Fibroblast of the aortic adventitia (primary cell): ENCODE data around the gene SDHAF1. TPM values are rescaled to one million over a fixed set of nuclear protein-coding genes. Genes with fewer than 3 reads are reported as not detected.

Source experiments
- small RNA-seq: library from RNA; depleted of rRNA; stranded (forward); fragments of <200 nt; gene quantifications from one replicate; pipeline ENCODE3, GENCODE V24; 2012
- total RNA-seq: library from RNA; depleted of rRNA; stranded (reverse); fragments of >200 nt; gene quantifications from 2 replicates; pipeline ENCODE4 v1.2.3, GENCODE V29; 2012; ENCODE audit warnings: low replicate concordance

The SDHAF1 gene
- total RNA-seq, 1 donor = 12.7 TPM

Small RNA genes within 50 kb of the gene (small RNA-seq; reads per million reads assigned to genes)
- gene AF038458.1 = not detected

Other genes with a start within 250 kb of the SDHAF1 start
- 5.8 and 7.1 TPM in 2 replicates for gene U2AF1L4, start 249.8 kb upstream of the SDHAF1 start, total RNA-seq
- 14.7 and 19.5 TPM in 2 replicates for gene PSENEN, start 249.5 kb upstream of the SDHAF1 start, total RNA-seq
- gene LIN37, start 246.6 kb upstream of the SDHAF1 start, total RNA-seq = 5.4 and 15.3 TPM in 2 replicates
- gene HSPB6, start 238.2 kb upstream of the SDHAF1 start, total RNA-seq = 297 and 713 TPM in 2 replicates
- gene PROSER3, start 237.0 kb upstream of the SDHAF1 start, total RNA-seq = 4.5 and 10.8 TPM in 2 replicates
- 5.3 and 7.4 TPM in 2 replicates for gene ARHGAP33, start 219.6 kb upstream of the SDHAF1 start, total RNA-seq
- not detected in 2 replicates for gene PRODH2, start 182.3 kb upstream of the SDHAF1 start, total RNA-seq
- not detected in 2 replicates for gene NPHS1, start 142.7 kb upstream of the SDHAF1 start, total RNA-seq
- gene KIRREL2, start 138.3 kb upstream of the SDHAF1 start, total RNA-seq = 0.25 TPM in 1 of 2 replicates, not detected in the other
- 4.1 and 8.6 TPM in 2 replicates for gene APLP1, start 126.6 kb upstream of the SDHAF1 start, total RNA-seq
- gene NFKBID, start 94.6 kb upstream of the SDHAF1 start, total RNA-seq = 2.5 and 3.7 TPM in 2 replicates
- gene HCST, start 92.7 kb upstream of the SDHAF1 start, total RNA-seq = 0.81 and 2.7 TPM in 2 replicates
- not detected in 2 replicates for gene TYROBP, start 86.9 kb upstream of the SDHAF1 start, total RNA-seq
- 5.9 and 9.3 TPM in 2 replicates for gene LRFN3, start 58.8 kb upstream of the SDHAF1 start, total RNA-seq
- not detected in 2 replicates for gene SYNE4, start 13.6 kb downstream of the SDHAF1 start, total RNA-seq
- 14.2 and 15.5 TPM in 2 replicates for gene ALKBH6, start 19.0 kb downstream of the SDHAF1 start, total RNA-seq
- gene CLIP3, start 37.7 kb downstream of the SDHAF1 start, total RNA-seq = 7.4 and 20.1 TPM in 2 replicates
- gene THAP8, start 59.1 kb downstream of the SDHAF1 start, total RNA-seq = 2.5 and 4.1 TPM in 2 replicates
- gene WDR62, start 59.7 kb downstream of the SDHAF1 start, total RNA-seq = 0.25 and 10.1 TPM in 2 replicates
- not detected in 2 replicates for gene OVOL3, start 116.0 kb downstream of the SDHAF1 start, total RNA-seq
- 33.2 and 37.9 TPM in 2 replicates for gene POLR2I, start 119.7 kb downstream of the SDHAF1 start, total RNA-seq
- gene TBCB, start 120.3 kb downstream of the SDHAF1 start, total RNA-seq = 83.6 and 164 TPM in 2 replicates
- gene CAPNS1, start 144.9 kb downstream of the SDHAF1 start, total RNA-seq = 55.1 and 398 TPM in 2 replicates
- gene COX7A1, start 157.3 kb downstream of the SDHAF1 start, total RNA-seq = 5.4 and 17.0 TPM in 2 replicates
- gene ZNF565, start 219.5 kb downstream of the SDHAF1 start, total RNA-seq = 7.0 and 7.6 TPM in 2 replicates
- 107 and 130 TPM in 2 replicates for gene ZNF146, start 219.9 kb downstream of the SDHAF1 start, total RNA-seq